Measurements from ENCODE around the gene ISY1. TPM values are rescaled to one million over a fixed set of nuclear protein-coding genes. Genes with fewer than 3 reads are reported as not detected.

The ISY1 gene
- total and polyA plus RNA-seq, 2 of the 4 experiments (the other 2 are of a cell fraction): 28.5 to 31.5 TPM

DNA sequence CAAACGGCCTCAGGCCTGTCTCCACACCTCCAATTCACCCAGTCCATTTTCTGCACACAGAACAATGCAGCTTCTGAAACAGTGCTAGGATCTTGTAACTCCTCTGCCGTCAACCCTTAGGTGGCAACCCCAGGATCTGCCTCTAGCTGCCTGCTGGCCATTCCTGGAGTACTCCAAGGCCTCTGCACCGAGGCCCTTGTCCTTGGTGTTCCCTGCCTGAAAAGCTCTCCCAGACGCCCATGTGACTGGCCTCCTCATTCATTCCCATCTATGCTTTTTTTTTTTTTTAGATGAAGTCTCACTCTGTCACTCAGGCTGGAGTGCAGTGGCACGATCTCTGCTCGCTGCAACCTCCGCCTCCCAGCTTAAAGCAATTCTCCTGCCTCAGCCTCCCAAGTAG is 57.6 kb downstream of the ISY1 start:
- Histone ChIP-seq H2BK20ac (ENCODE audit: low read depth, low read length) (no peak overlapping the region), H3K4ac (ENCODE audit: low read depth, low read length) (no peak overlapping the region), H4K8ac (ENCODE audit: low read depth in 2 of 2, low read length in 2 of 2) (no peak overlapping the region), H4K91ac (ENCODE audit: insufficient read depth, low read depth, low read length) (no peak overlapping the region), H4K20me1 (ENCODE audit: insufficient read depth, low read length) (peaks cover 79% of the 10 kb centered on the region), H2BK5ac (ENCODE audit: low read depth, low read length, poor library complexity, severe bottlenecking) (no peak overlapping the region), H3K79me1 (ENCODE audit: low read depth in 1 of 2, low read length in 2 of 2) (peaks cover 23 to 77% of the 10 kb centered on the region in 2 experiments), H3K9ac (ENCODE audit: low read depth, low read length) (no peak overlapping the region), H2BK120ac (ENCODE audit: low read depth, low read length) (no peak overlapping the region), H4K5ac (ENCODE audit: low read depth, low read length) (no peak overlapping the region), H3K4me1 (ENCODE audit: control insufficient read depth, insufficient read depth, low read length) (no peaks in the 10 kb centered on the region), H3K18ac (ENCODE audit: low read depth, low read length) (no peak overlapping the region), H3K14ac (replicated peaks; ENCODE audit: low read depth, low read length) (no peak overlapping the region), H3K36me3 (ENCODE audit: control insufficient read depth, insufficient read depth, low read length) (peaks cover 19% of the 10 kb centered on the region), H3K4me3 (ENCODE audit: insufficient read depth, low read depth, low read length) (no peak overlapping the region), H2AFZ (replicated peaks; ENCODE audit: low read length, poor library complexity) (no peak overlapping the region), H3K56ac (ENCODE audit: extremely low read depth, insufficient read depth, low read length) (no peak overlapping the region), H3K4me2 (ENCODE audit: low read depth, low read length) (no peak overlapping the region), H2BK15ac (ENCODE audit: low read depth, low read length) (no peak overlapping the region), H3K27me3 (ENCODE audit: control insufficient read depth, insufficient read depth, low read length) (no peaks in the 10 kb centered on the region), H3K9me3 (ENCODE audit: control insufficient read depth, insufficient read depth, low read length) (no peaks in the 10 kb centered on the region), H2AK9ac (replicated peaks; ENCODE audit: low read depth, low read length, poor library complexity) (no peak overlapping the region), H3K27ac (ENCODE audit: insufficient read depth, low read length) (no peak overlapping the region), H2AK5ac (ENCODE audit: low read depth, low read length) (no peak overlapping the region), H3K9me1 (ENCODE audit: insufficient read depth, low read length) (peaks cover 8% of the 10 kb centered on the region), H3K23ac (ENCODE audit: low read depth, low read length) (no peak overlapping the region)
- no peak for DNase-seq
- in situ Hi-C loops (cut with MboI; ENCODE audit: low sequenced_read_pairs): no loop called here
- POLR2A ChIA-PET (ENCODE audit: unreplicated experiment): no interaction called here
- intact Hi-C loops (cut with micrococcal nuclease): no loop called here
- TF ChIP-seq MAFK (IDR thresholded peaks at IDR 0.05; ENCODE audit: low read depth, low read length) (no peak), BHLHE40 (IDR thresholded peaks at IDR 0.05; ENCODE audit: low read depth, low read length) (no peak), NFE2L2 (IDR thresholded peaks at IDR 0.05; ENCODE audit: low read depth, low read length) (no peak)
- TF ChIP-seq, protein P1, sequence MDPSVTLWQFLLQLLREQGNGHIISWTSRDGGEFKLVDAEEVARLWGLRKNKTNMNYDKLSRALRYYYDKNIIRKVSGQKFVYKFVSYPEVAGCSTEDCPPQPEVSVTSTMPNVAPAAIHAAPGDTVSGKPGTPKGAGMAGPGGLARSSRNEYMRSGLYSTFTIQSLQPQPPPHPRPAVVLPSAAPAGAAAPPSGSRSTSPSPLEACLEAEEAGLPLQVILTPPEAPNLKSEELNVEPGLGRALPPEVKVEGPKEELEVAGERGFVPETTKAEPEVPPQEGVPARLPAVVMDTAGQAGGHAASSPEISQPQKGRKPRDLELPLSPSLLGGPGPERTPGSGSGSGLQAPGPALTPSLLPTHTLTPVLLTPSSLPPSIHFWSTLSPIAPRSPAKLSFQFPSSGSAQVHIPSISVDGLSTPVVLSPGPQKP (IDR thresholded peaks at IDR 0.05; ENCODE audit: borderline replicate concordance, low read depth, low read length): no peak
- BruUV-seq (replicated peaks): no TSS peak
- CTCF ChIA-PET: no interaction called here
- WGBS, 2 experiments (ENCODE audit: extremely low coverage in 2 of 2, insufficient read length in 1 of 2): 71% methylated on average over 5 of the region's 7 CpGs; no CpG with 5 or more reads in 1 of the 2 experiments
- ATAC-seq (ENCODE audit: low read depth): no peak
- dilution Hi-C loops (cut with HindIII; ENCODE audit: low sequenced_read_pairs, unreplicated experiment): no loop called here
